SK-N-SH treated with all-trans-retinoic acid at 6 μM for 48 hours (cell line): ENCODE data around the gene FRMD1.

ENCODE experiments used
- ARNTL ChIP-seq: fragments of 450-650 bp; formaldehyde crosslinking; IDR thresholded peaks from 2 replicates; pipeline ENCODE4 v1.5.0; 2020; ENCODE audit warnings: low read depth, mild to moderate bottlenecking, moderate library complexity, borderline replicate concordance
- CREB5 ChIP-seq: fragments of 250-450 bp; sonication (Bioruptor Pico); IDR thresholded peaks from 2 replicates; pipeline ENCODE4 v1.5.1; 2020; ENCODE audit warnings: low read depth, mild to moderate bottlenecking, moderate library complexity
- PATZ1 ChIP-seq: fragments of 250-450 bp; sonication (Bioruptor Pico); IDR thresholded peaks from 2 replicates; pipeline ENCODE4 v1.8.0; 2020; ENCODE audit warnings: mild to moderate bottlenecking, moderate library complexity, borderline replicate concordance
- PPARA ChIP-seq: fragments of 250-450 bp; sonication (Bioruptor Pico); IDR thresholded peaks from 2 replicates; pipeline ENCODE4 v1.5.0; 2020; ENCODE audit warnings: mild to moderate bottlenecking, borderline replicate concordance
- TOX ChIP-seq: fragments of 250-450 bp; sonication (Bioruptor Pico); IDR thresholded peaks from 2 replicates; pipeline ENCODE4 v1.8.0; 2021; ENCODE audit warnings: mild to moderate bottlenecking, moderate library complexity, borderline replicate concordance
- TSHZ2 ChIP-seq: fragments of 250-450 bp; sonication (Bioruptor Pico); IDR thresholded peaks from 2 replicates; pipeline ENCODE4 v1.5.0; 2020; ENCODE audit warnings: mild to moderate bottlenecking, moderate library complexity
- ZC3H10 ChIP-seq: fragments of 250-450 bp; sonication (Bioruptor Pico); IDR thresholded peaks from 2 replicates; pipeline ENCODE4 v1.5.1; 2021; ENCODE audit warnings: mild to moderate bottlenecking, moderate library complexity
- ZFP3 ChIP-seq: fragments of 250-450 bp; sonication (Bioruptor Pico); IDR thresholded peaks from 2 replicates; pipeline ENCODE4 v1.5.0; 2020; ENCODE audit warnings: mild to moderate bottlenecking, moderate library complexity
- ZFP30 ChIP-seq: fragments of 450-650 bp; formaldehyde crosslinking; IDR thresholded peaks from 2 replicates; pipeline ENCODE4 v1.5.0; 2022; ENCODE audit warnings: mild to moderate bottlenecking, moderate library complexity
- ZNF565 ChIP-seq: fragments of 450-650 bp; formaldehyde crosslinking; conservative IDR thresholded peaks from 2 replicates; pipeline ENCODE4 v1.5.0; 2020; ENCODE audit warnings: low read depth, mild to moderate bottlenecking, moderate library complexity

- TF ChIP-seq ZFP30 (no peak), ZC3H10 (no peak), PATZ1 (CRISPR knock-in tag) (no peak), ARNTL (no peak), CREB5 (CRISPR knock-in tag) (no peak), ZFP3 (CRISPR knock-in tag) (no peak), TSHZ2 (CRISPR knock-in tag) (no peak), PPARA (CRISPR knock-in tag) (no peak), TOX (CRISPR knock-in tag) (no peak), ZNF565 (CRISPR knock-in tag) (no peak)
Measured at GRCh38 chr6:168075787-168076202, 3.2 kb downstream of the FRMD1 start.
